AG08396 (cell line): ENCODE data around the gene C1QTNF4.
"Not testable (repeated sequence)": the region's sequence is repeated elsewhere in the genome, so short reads cannot be mapped to it uniquely, and the experiment has no call there.

ENCODE experiments used
- DNase-seq: peaks from one replicate; pipeline ENCODE4 v3.0.0; 2012; ENCODE audit warnings: low spot score, mixed read lengths

The C1QTNF4 gene

DNA sequence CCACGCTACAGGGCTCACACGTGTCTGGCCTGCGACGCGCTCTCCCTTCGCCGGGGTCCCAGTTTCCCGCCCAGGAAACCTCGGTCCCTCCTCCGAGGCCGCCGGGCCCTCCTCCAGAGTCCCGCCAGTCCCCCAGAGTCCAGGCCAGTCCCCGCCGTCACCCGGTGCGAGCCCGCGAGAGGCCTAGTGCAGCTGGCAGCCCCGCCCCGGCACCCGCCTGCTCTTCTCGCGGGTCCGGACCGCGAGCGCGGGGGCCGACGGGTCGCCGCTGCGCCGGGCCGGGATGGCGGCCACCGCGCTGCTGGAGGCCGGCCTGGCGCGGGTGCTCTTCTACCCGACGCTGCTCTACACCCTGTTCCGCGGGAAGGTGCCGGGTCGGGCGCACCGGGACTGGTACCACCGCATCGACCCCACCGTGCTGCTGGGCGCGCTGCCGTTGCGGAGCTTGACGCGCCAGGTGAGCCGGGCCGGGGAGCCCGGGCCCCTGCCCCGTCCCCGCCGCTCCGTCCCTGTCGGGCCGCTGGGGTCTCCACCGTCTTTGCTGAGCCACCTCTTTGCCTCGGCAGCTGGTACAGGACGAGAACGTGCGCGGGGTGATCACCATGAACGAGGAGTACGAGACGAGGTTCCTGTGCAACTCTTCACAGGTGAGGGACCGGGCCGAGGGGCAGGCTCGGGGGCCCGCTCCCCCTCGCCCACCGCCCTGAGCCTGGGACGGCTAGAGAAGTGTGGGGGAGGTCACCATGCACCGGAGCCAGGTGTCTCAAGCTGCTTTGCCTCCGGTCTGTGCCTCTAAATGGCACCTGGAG, 28.7 kb downstream of the C1QTNF4 start, which contains the start of gene PTPMT1:
Gene PTPMT1, plus strand, starts transcription at position 260 of the 809 bp plus-strand sequence. Its CDS starts 24 bp downstream, at position 284.
- DNase-seq, result peak; percentile 90

DNA sequence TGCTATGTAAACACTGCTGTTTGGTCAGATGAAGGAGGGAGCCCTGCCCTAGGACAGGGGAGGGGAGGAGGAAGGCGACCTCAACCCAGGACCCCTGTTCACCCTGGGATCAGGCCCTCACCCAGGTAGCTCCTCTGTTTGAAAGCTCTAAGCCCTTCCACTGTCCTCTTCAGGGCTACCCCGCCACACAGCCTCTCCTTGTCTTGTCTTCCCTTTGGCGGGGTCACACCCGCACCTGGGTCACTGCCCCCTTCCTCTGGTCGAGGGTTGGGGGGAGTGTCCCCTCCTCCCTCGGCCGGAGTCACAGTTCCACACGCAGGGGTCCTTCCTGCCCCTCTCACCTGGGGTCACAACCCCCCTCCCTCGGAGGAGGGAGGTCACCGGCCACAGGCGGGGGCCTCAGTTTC, 29.3 kb downstream of the C1QTNF4 start:
- DNase-seq, result peak; percentile 2

DNA sequence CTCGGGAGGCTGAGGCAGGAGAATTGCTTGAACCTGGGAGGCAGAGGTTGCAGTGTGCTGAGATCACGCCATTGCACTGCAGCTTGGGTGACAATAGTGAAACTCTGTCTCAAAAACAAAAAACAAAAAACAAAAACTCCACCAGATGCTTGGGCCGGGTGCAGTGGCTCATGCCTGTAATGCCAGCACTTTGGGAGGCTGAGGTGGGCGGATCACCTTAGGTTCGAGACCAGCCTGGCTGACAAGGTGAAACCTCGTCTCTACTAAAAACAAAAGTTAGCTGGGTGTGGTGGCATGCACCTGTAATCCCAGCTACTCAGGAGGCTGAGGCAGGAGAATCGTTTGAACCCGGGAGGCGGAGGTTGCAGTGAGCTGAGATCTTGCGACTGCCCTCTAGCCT, 29.8 kb downstream of the C1QTNF4 start:
- DNase-seq, result not testable (repeated sequence)

- not testable (repeated sequence) for DNase-seq
Observed at GRCh38 chr11:47562393-47562792, 31.8 kb downstream of the C1QTNF4 start.

GRCh38 chr11:47560426-47560825, 33.8 kb downstream of the C1QTNF4 start:
- no peak for DNase-seq

GRCh38 chr11:47558695-47559094, 35.5 kb downstream of the C1QTNF4 start:
- no peak for DNase-seq

DNA sequence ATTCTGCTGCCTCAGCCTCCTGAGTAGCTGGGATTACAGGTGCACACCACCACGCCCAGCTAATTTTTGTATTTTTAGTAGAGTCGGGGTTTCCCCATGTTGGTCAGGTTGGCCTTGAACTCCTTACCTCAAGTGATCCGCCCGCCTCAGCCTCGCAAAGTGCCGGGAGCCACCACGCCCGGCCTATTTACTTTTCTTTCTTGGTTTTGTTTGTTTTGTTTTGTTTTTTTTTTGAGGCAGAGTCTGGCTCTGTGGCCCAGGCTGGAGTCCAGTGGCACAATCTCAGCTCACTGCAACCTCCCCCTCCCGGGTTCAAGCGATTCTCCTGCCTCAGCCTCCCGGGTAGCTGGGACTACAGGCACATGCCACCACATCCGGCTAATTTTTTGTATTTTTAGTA, 37.2 kb downstream of the C1QTNF4 start:
- DNase-seq, result not testable (repeated sequence)

DNA sequence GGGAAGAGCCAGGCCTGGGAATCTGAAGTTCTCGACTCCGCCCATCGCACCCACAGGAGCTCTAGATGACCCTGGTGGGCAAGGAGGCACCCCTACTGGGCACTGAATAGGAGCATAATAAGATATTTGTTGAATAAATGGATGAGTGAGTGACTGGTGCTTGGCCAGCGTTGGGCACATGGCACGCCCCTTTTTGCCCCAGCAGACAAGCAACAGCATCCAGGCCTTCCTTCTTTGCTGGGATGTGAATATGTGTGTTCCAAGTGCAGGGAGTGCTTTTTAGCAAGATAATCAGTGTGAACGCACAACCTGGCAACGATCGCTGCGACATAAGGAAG, 40.8 kb downstream of the C1QTNF4 start:
- DNase-seq, result no peak

GRCh38 chr11:47552566-47553405, 41.4 kb downstream of the C1QTNF4 start, which contains the start of gene CELF1:
Gene CELF1 (minus strand): TSS chr11:47553132. CDS start chr11:47499523, 53,609 bp downstream.
- DNase-seq, result peak; percentile 95

DNA sequence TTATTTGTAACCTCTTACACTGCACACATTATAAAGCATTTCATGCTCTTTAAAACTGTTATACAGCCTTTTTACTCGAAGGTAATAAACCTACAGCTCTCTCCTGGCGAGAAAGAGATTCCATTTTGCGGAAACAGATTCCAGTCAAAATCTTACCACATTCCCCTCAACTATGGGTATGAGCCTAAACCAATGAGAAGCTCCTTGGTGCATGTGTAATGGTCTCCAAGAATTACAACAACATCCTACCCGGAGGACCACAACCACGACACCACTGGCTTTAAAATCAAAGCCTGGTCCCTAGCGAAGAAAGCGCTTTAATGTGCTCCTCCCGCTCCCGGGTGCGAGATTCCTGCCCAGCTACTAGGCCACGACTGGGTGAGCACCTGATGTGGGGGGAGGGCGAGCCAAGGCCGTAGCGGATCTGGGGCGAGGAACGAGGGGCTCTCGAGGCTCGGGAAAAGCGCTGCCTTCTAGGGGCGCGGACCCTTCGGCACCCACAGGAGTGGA, 42.1 kb downstream of the C1QTNF4 start:
- DNase-seq, result peak; percentile 44

DNA sequence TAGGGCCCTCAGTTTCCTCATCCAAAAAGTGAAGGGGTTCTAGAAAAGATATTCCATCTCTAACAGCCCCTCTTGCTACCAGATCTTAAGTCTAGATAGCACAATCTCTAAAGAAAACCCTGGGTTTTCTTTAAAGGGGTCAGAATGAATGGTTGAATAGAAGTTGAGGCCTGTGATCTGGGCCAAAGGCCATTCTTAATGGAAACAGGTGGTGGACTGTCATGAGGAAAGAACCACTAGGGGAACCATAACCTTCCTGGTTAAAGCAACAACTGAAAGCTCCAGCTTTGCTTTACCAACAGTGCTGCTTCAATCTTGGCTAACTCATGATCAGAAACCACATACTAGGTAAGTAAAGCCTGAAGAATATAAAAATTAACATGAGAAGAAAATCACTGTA, 43.1 kb downstream of the C1QTNF4 start:
- no peak for DNase-seq

- DNase-seq, result no peak
Observed at GRCh38 chr11:47550288-47551047, 43.7 kb downstream of the C1QTNF4 start.

GRCh38 chr11:47546274-47546673, 47.9 kb downstream of the C1QTNF4 start:
- not testable (repeated sequence) for DNase-seq

DNA sequence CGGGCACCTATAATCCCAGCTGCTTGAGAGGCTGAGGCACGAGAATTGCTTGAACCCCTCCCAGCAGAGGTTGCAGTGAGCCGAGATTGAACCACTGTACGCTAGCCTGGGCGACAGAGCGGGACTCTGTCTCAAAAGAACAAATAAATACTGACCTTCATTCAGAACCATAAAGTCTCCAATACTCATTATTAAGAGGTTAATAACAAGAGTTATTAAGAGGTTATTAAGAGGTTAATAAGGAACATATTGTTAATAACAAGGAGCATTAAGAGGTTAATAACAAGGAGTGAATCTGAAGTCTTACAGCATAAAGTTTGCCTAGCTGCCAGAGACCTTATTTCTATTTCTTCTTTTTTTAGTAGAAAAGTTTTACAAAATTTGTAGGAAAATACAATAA, 48.9 kb downstream of the C1QTNF4 start:
- no peak for DNase-seq

DNA sequence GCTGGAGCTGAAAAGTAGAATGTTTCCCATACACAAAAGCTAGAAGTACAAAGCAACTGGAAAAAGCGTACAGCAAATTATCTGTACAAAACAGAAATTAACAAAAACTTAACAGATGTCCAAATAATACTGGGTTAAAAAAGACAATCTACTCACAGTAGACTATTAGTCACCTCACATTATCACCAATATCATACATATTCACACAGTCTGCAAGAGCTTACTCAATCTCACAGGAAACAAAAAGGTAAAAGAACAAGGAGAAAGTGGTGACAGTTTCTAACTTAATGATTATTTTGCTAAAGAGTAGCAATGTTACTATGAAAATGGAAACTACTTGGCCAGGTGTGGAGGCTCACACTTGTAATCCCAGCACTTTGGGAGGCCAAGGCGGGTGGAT, 53.1 kb downstream of the C1QTNF4 start:
- DNase-seq, result no peak

- DNase-seq, result no peak
Observed at GRCh38 chr11:47539681-47540039, 54.6 kb downstream of the C1QTNF4 start.
